Naive thymus-derived CD4-positive, alpha-beta T cell (primary cell): Measurements from ENCODE around the gene TEKT3. TPM values are rescaled to one million over a fixed set of nuclear protein-coding genes. Genes with fewer than 3 reads are reported as not detected.

Experiments used
- ATAC-seq: fragments of 150-1000 bp; cut with Tn5 transposase; 2 replicates; pipeline ENCODE4 v1.10.0; 2021; ENCODE audit warnings: mild to moderate bottlenecking, moderate library complexity
- CTCF ChIA-PET: fragments of 350-600 bp; sonication (Branson Sonifier 250); formaldehyde crosslinking; loops from one replicate; lab custom pipeline; 2021; ENCODE audit warnings: antibody characterized with exemption; lab: Charles Lee
- POLR2A ChIA-PET: fragments of 350-600 bp; sonication (Branson Sonifier 250); formaldehyde crosslinking; loops from one replicate; lab custom pipeline; 2021; ENCODE audit warnings: antibody characterized with exemption, inconsistent platforms; lab: Charles Lee
- DNase-seq, 9 donors: peaks; one replicate each; pipeline versions ENCODE4 v3.0.0 to v3.0.0-alpha.2; 2020 to 2022; ENCODE audit warnings: mixed read lengths in 1 of 9
- H3K27ac ChIP-seq: one replicate; pipeline ENCODE4 v1.7.0; 2013; ENCODE audit warnings: mild to moderate bottlenecking, low read depth, low read length, moderate library complexity
- H3K27me3 ChIP-seq, 2 donors: one replicate each; pipeline ENCODE4 v1.7.0; 2013; ENCODE audit warnings: low read length in 2 of 2, mild to moderate bottlenecking in 2 of 2, moderate library complexity in 2 of 2; ENCODE audit not compliant: control insufficient read depth in 2 of 2, insufficient read depth in 2 of 2
- H3K36me3 ChIP-seq, 3 experiments: 1 replicate in 2 of 3; 2 replicates in 1 of 3; pipeline ENCODE4 v1.7.0; 2013; ENCODE audit warnings: low read length in 3 of 3, mild to moderate bottlenecking in 3 of 3, moderate library complexity in 1 of 3; ENCODE audit not compliant: insufficient read depth in 3 of 3, control insufficient read depth in 2 of 3
- H3K4me1 ChIP-seq, 2 donors: one replicate each; pipeline ENCODE4 v1.7.0; 2013; ENCODE audit warnings: low read length in 2 of 2, mild to moderate bottlenecking in 2 of 2, moderate library complexity in 1 of 2; ENCODE audit not compliant: control insufficient read depth in 2 of 2, insufficient read depth in 2 of 2
- H3K4me3 ChIP-seq: 2 replicates; pipeline ENCODE4 v1.7.0; 2013; ENCODE audit warnings: mild to moderate bottlenecking, low read length
- H3K9me3 ChIP-seq, 3 experiments: 1 replicate in 2 of 3; 2 replicates in 1 of 3; pipeline ENCODE4 v1.7.0; 2013; ENCODE audit warnings: low read length in 3 of 3; ENCODE audit not compliant: control insufficient read depth in 2 of 3
- H3K27ac Mint-ChIP-seq, 9 donors: one replicate each; pipeline ENCODE4 v1.8.0; 2020 to 2022; ENCODE audit warnings: mixed read lengths in 9 of 9, mild to moderate bottlenecking in 8 of 9, moderate library complexity in 5 of 9, inconsistent platforms in 2 of 9
- H3K27me3 Mint-ChIP-seq, 5 donors: one replicate each; pipeline ENCODE4 v1.8.0; 2021 to 2022; ENCODE audit warnings: mixed read lengths in 5 of 5, mild to moderate bottlenecking in 1 of 5
- H3K36me3 Mint-ChIP-seq, 5 donors: one replicate each; pipeline ENCODE4 v1.8.0; 2020 to 2022; ENCODE audit warnings: mixed read lengths in 5 of 5, mild to moderate bottlenecking in 3 of 5, inconsistent platforms in 1 of 5
- H3K4me1 Mint-ChIP-seq, 7 donors: one replicate each; pipeline ENCODE4 v1.8.0; 2020 to 2022; ENCODE audit warnings: mixed read lengths in 7 of 7, mild to moderate bottlenecking in 3 of 7, inconsistent platforms in 1 of 7
- H3K4me3 Mint-ChIP-seq, 10 donors: one replicate each; pipeline ENCODE4 v1.8.0; 2020 to 2022; ENCODE audit warnings: mild to moderate bottlenecking in 10 of 10, mixed read lengths in 10 of 10, moderate library complexity in 6 of 10, inconsistent platforms in 2 of 10
- H3K9me3 Mint-ChIP-seq, 11 donors: one replicate each; pipeline ENCODE4 v1.8.0; 2020 to 2022; ENCODE audit warnings: mixed read lengths in 11 of 11, mild to moderate bottlenecking in 4 of 11, inconsistent platforms in 1 of 11, moderate library complexity in 1 of 11
- intact Hi-C, 2 donors: fragments of 100-400 bp; cut with micrococcal nuclease; formaldehyde crosslinking; loops; one replicate each; pipeline ENCODE4 v1.15.1; 2023
- polyA plus RNA-seq, 2 donors: library from polyadenylated mRNA; unstranded; fragments of 300-500 nt; fragmentation: Illumina TruSeq; gene quantifications; one replicate each; pipeline ENCODE4 v1.2.3, GENCODE V29; 2021
- total RNA-seq, 6 experiments: library from RNA in 5 of 6; stranded (reverse) in 5 of 6; gene quantifications; 1 replicate in 5 of 6; 2 replicates in 1 of 6; pipeline ENCODE4 v1.2.3 and lab custom pipeline; 2021 to 2026

The TEKT3 gene
- total and polyA plus RNA-seq, 7 experiments from 2014 or later, result 0.37 to 0.57 (median 0.49) TPM; not detected in 4

- ATAC-seq, result no peak
- no peaks in the 10 kb centered on the region for H3K36me3 ChIP-seq
- intact Hi-C loops, result no loop called here
- DNase-seq, result no peak
- no peak overlapping the region for H3K27ac ChIP-seq
- no peaks in the 10 kb centered on the region for H3K9me3 Mint-ChIP-seq
- H3K27ac Mint-ChIP-seq, result no peak overlapping the region
- ChIA-PET CTCF (no interaction called here), POLR2A (no interaction called here)
- H3K4me1 Mint-ChIP-seq, result no peaks in the 10 kb centered on the region
- no peaks in the 10 kb centered on the region for H3K36me3 Mint-ChIP-seq
- no peaks in the 10 kb centered on the region for H3K27me3 ChIP-seq
- H3K4me1 ChIP-seq, result no peaks in the 10 kb centered on the region
- H3K4me3 Mint-ChIP-seq, result no peak overlapping the region
- no peak overlapping the region for H3K4me3 ChIP-seq
- H3K27me3 Mint-ChIP-seq, result peaks cover 0 to 7% (median 5%) of the 10 kb centered on the region in 5 donors
- no peaks in the 10 kb centered on the region for H3K9me3 ChIP-seq
Measured at GRCh38 chr17:15307710-15308111, 33.7 kb downstream of the TEKT3 start.

- POLR2A ChIA-PET, result no interaction called here
- H3K9me3 ChIP-seq, result no peaks in the 10 kb centered on the region
- no peak overlapping the region for H3K4me3 ChIP-seq
- peaks cover 0 to 4% (median 0%) of the 10 kb centered on the region in 11 donors for H3K9me3 Mint-ChIP-seq
- no peaks in the 10 kb centered on the region for H3K36me3 Mint-ChIP-seq
- H3K4me1 ChIP-seq, result no peaks in the 10 kb centered on the region
- no peak overlapping the region for H3K27ac ChIP-seq
- no peak overlapping the region for H3K27ac Mint-ChIP-seq
- no peaks in the 10 kb centered on the region for H3K36me3 ChIP-seq
- no peaks in the 10 kb centered on the region for H3K4me1 Mint-ChIP-seq
- H3K4me3 Mint-ChIP-seq, result no peak overlapping the region
- no peak for DNase-seq
- no peaks in the 10 kb centered on the region for H3K27me3 ChIP-seq
- ATAC-seq, result no peak
- peaks cover 6 to 24% (median 12%) of the 10 kb centered on the region in 5 donors for H3K27me3 Mint-ChIP-seq
- intact Hi-C loops, result no loop called here
- CTCF ChIA-PET, result no interaction called here
Measured at GRCh38 chr17:15303851-15304250, 37.5 kb downstream of the TEKT3 start.

GRCh38 chr17:15303268-15303667 lies 38.1 kb downstream of the TEKT3 start:
- no peak overlapping the region for H3K27ac ChIP-seq
- no peaks in the 10 kb centered on the region for H3K9me3 ChIP-seq
- H3K4me3 ChIP-seq, result no peak overlapping the region
- DNase-seq, result no peak
- no peak overlapping the region for H3K4me3 Mint-ChIP-seq
- H3K36me3 Mint-ChIP-seq, result no peaks in the 10 kb centered on the region
- no peaks in the 10 kb centered on the region for H3K36me3 ChIP-seq
- CTCF ChIA-PET, result no interaction called here
- no peak overlapping the region for H3K27ac Mint-ChIP-seq
- intact Hi-C loops, result no loop called here
- H3K4me1 ChIP-seq, result no peaks in the 10 kb centered on the region
- H3K9me3 Mint-ChIP-seq, result peaks cover 0 to 4% (median 0%) of the 10 kb centered on the region in 11 donors
- H3K27me3 ChIP-seq, result no peaks in the 10 kb centered on the region
- peaks cover 6 to 24% (median 12%) of the 10 kb centered on the region in 5 donors for H3K27me3 Mint-ChIP-seq
- POLR2A ChIA-PET, result no interaction called here
- ATAC-seq, result no peak
- H3K4me1 Mint-ChIP-seq, result no peaks in the 10 kb centered on the region

- ATAC-seq (no peak), DNase-seq (no peak)
- no peak overlapping the region for H3K4me3 ChIP-seq
- Mint-ChIP-seq H3K27ac (no peak overlapping the region), H3K36me3 (no peaks in the 10 kb centered on the region), H3K27me3 (peaks cover 6 to 24% (median 12%) of the 10 kb centered on the region in 5 donors), H3K4me1 (no peaks in the 10 kb centered on the region), H3K9me3 (peaks cover 0 to 4% (median 0%) of the 10 kb centered on the region in 11 donors), H3K4me3 (no peak overlapping the region)
- ChIA-PET POLR2A (no interaction called here), CTCF (no interaction called here)
- no peak overlapping the region for H3K27ac ChIP-seq
- no peaks in the 10 kb centered on the region for H3K36me3 ChIP-seq
- H3K4me1 ChIP-seq, result no peaks in the 10 kb centered on the region
- H3K27me3 ChIP-seq, result no peaks in the 10 kb centered on the region
- H3K9me3 ChIP-seq, result no peaks in the 10 kb centered on the region
- intact Hi-C loops, result no loop called here
Measured at GRCh38 chr17:15301845-15302244, 39.6 kb downstream of the TEKT3 start.

- no peaks in the 10 kb centered on the region for H3K27me3 ChIP-seq
- ChIA-PET CTCF (no interaction called here), POLR2A (no interaction called here)
- DNase-seq (no peak), ATAC-seq (no peak)
- no peaks in the 10 kb centered on the region for H3K4me1 ChIP-seq
- no peaks in the 10 kb centered on the region for H3K36me3 Mint-ChIP-seq
- no peak overlapping the region for H3K27ac ChIP-seq
- intact Hi-C loops, result no loop called here
- H3K9me3 ChIP-seq, result no peaks in the 10 kb centered on the region
- no peak overlapping the region for H3K27ac Mint-ChIP-seq
- H3K4me3 Mint-ChIP-seq, result no peak overlapping the region
- no peaks in the 10 kb centered on the region for H3K36me3 ChIP-seq
- H3K9me3 Mint-ChIP-seq, result peaks cover 0 to 4% (median 0%) of the 10 kb centered on the region in 11 donors
- H3K4me3 ChIP-seq, result no peak overlapping the region
- H3K27me3 Mint-ChIP-seq, result peaks cover 4 to 24% (median 16%) of the 10 kb centered on the region in 5 donors
- no peaks in the 10 kb centered on the region for H3K4me1 Mint-ChIP-seq
Measured at GRCh38 chr17:15298176-15298575, 43.2 kb downstream of the TEKT3 start.

GRCh38 chr17:15293558-15293957 lies 47.8 kb downstream of the TEKT3 start:
- Mint-ChIP-seq H3K36me3 (no peaks in the 10 kb centered on the region), H3K27ac (no peak overlapping the region), H3K4me1 (peaks cover 0 to 2% (median 0%) of the 10 kb centered on the region in 7 donors), H3K4me3 (no peak overlapping the region), H3K9me3 (peaks cover 0 to 2% (median 0%) of the 10 kb centered on the region in 11 donors), H3K27me3 (peaks cover 0 to 32% (median 24%) of the 10 kb centered on the region in 5 donors)
- H3K27me3 ChIP-seq, result no peaks in the 10 kb centered on the region
- no peaks in the 10 kb centered on the region for H3K9me3 ChIP-seq
- H3K4me3 ChIP-seq, result no peak overlapping the region
- ChIA-PET POLR2A (no interaction called here), CTCF (no interaction called here)
- H3K36me3 ChIP-seq, result no peaks in the 10 kb centered on the region
- H3K4me1 ChIP-seq, result no peaks in the 10 kb centered on the region
- no peak for ATAC-seq
- intact Hi-C loops, result no loop called here
- DNase-seq, result no peak
- H3K27ac ChIP-seq, result no peak overlapping the region

GRCh38 chr17:15291674-15292361 lies 49.6 kb downstream of the TEKT3 start:
- Mint-ChIP-seq H3K9me3 (peaks cover 0 to 2% (median 0%) of the 10 kb centered on the region in 11 donors), H3K4me3 (no peak overlapping the region), H3K36me3 (no peaks in the 10 kb centered on the region), H3K27me3 (peaks cover 6 to 44% (median 36%) of the 10 kb centered on the region in 5 donors), H3K4me1 (peaks cover 0 to 2% (median 0%) of the 10 kb centered on the region in 7 donors), H3K27ac (peak overlapping the region in 1 of 9 donors; percentile 44)
- DNase-seq (no peak), ATAC-seq (no peak)
- Histone ChIP-seq H3K4me3 (no peak overlapping the region), H3K27ac (no peak overlapping the region), H3K4me1 (no peaks in the 10 kb centered on the region), H3K27me3 (no peaks in the 10 kb centered on the region), H3K9me3 (no peaks in the 10 kb centered on the region), H3K36me3 (no peaks in the 10 kb centered on the region)
- intact Hi-C loops, result no loop called here
- ChIA-PET CTCF (no interaction called here), POLR2A (no interaction called here)
